CD4-positive, alpha-beta T cell treated with Interleukin-10 for 1 hour (primary cell): ENCODE measurements around the gene QSOX2.

Experiments
- DNase-seq: peaks from one replicate; pipeline ENCODE4 v3.0.0-alpha.2; 2020

The QSOX2 gene

GRCh38 chr9:136264441-136265405 lies 19.1 kb upstream of the QSOX2 start:
- no peak for DNase-seq

- no peak for DNase-seq
These were observed 18.4 kb upstream of the QSOX2 start for GRCh38 chr9:136264031-136264430.

- no peak for DNase-seq
These were observed 17.1 kb upstream of the QSOX2 start for GRCh38 chr9:136262671-136263178.

DNA sequence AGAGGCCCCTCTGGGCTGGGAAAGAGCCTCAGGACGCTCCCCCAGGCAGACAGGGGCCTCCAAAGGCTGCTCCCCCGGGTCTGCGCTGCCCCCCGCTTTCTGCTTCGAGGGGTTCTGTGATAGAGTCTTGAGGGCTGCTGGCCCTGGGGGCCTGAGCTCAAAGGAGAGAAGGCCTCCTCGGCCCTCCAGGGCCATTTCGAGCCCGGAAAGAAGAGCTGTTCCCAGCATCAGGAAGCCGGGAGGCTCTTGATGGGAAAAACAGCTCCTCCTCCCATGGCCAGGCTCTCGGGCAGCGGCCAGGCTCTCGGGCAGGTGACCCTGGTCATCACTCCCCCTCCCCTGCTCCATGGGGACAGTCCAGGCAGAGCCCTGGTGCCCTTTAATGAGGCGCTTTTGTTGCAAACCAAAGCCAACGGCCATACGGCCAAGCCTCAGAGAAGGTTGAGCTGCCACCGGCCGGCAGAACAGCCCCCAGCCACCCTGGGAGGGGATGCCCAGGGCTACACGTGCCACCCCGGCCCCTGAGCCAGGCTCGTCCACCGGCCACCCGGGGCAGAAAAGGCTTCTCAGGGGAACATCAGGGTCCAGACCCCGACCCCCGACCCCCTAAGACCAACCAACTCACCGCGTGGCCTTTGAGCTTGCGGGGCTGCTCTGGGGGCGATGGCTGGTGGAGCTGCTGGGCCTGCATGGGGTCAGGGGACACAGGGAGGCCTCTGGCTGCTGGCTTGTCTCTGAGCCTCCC lies 16.2 kb upstream of the QSOX2 start:
- no peak for DNase-seq

GRCh38 chr9:136260936-136261472 lies 15.4 kb upstream of the QSOX2 start:
- DNase-seq: no peak

DNA sequence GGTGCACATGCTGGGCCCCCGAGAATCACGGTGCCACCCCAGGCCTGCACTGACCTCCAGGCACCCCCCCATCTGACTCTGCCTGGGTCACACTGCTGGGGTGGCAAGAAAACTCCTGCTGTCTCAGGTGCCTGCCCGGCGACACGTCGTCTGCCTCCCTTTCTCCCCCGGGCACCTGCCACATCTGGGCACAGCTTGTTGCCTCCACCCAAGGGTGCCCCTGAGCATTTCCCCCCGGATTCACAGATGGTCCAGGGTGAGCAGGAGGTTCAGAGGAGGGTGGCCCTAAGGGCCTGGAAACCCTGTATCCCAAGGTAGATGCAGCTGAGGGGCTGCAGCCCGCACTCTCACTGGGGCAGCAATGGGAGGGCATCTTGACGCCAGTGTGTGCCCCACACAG lies 14.9 kb upstream of the QSOX2 start:
- DNase-seq: no peak

- no peak for DNase-seq
These were observed 14.2 kb upstream of the QSOX2 start for GRCh38 chr9:136259836-136260235.

DNA sequence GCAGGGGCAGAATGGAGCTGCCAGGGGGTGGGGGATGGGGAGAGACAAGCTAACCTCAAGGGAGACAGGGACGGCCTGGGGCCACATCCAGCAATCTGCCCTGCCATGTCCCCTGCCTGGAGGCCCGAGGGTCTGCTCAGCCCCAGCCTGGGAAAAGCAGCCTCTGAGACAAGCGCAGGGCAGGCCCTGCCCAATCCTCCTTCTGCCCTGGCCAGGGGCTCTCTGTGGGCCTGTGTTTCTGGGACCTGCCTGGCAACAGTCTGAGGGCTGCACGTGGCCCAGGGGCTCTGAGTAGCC lies 13.9 kb upstream of the QSOX2 start:
- DNase-seq: no peak

GRCh38 chr9:136258786-136259516 lies 13.3 kb upstream of the QSOX2 start:
- no peak for DNase-seq

- no peak for DNase-seq
These were observed 12.7 kb upstream of the QSOX2 start for GRCh38 chr9:136258299-136258625.

- DNase-seq: no peak
These were observed 12.0 kb upstream of the QSOX2 start for GRCh38 chr9:136257381-136258298.

DNA sequence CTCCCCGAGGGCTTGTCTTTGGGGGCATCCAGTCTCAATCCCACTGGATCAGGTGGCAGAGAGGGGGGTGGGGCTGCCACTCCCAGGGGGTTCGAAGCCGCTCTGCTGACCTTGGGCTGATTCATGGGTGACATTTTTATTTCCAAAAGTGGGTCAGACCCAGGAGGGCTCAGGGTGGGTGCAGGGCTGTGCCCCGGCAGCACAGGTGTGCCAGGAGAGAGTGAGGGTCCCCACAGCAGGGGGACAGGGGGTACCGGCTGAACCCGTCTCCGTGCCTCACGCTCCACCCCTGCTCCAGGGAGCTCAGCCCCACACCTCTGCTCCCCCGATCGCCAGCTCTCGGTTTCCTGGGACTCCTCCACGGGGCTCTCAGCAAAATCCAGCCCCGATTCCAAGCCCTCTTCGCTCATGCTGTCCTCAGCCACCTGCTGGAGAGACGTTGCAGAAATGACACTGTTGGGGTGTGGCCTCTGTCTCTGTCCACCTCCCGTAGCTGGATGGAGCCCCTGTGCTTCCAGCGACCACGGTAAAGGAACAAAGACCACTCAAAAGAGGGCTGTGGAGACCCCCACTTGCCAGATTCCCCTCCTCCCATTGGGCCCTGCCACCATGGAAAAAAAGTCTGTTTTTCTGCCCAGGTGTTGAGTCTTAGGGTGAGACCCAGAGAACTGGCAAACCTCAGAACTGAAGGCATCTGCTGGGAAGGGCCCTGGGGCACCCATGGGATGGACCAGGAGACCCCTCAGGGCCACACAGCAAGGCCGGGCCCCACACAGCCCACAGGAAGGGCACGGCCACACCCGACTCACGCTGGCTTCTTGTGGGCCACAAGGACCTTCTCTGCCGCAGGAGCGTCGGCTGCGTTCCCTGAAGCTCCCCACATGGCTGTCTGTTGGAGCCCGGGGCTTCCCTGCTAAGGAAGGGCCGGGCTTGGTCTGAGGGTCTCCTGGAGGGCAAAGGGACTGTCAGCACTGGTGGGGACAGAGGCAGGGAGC lies 10.6 kb upstream of the QSOX2 start:
- no peak for DNase-seq

- DNase-seq: no peak
These were observed 9.5 kb upstream of the QSOX2 start for GRCh38 chr9:136255166-136255538.

DNA sequence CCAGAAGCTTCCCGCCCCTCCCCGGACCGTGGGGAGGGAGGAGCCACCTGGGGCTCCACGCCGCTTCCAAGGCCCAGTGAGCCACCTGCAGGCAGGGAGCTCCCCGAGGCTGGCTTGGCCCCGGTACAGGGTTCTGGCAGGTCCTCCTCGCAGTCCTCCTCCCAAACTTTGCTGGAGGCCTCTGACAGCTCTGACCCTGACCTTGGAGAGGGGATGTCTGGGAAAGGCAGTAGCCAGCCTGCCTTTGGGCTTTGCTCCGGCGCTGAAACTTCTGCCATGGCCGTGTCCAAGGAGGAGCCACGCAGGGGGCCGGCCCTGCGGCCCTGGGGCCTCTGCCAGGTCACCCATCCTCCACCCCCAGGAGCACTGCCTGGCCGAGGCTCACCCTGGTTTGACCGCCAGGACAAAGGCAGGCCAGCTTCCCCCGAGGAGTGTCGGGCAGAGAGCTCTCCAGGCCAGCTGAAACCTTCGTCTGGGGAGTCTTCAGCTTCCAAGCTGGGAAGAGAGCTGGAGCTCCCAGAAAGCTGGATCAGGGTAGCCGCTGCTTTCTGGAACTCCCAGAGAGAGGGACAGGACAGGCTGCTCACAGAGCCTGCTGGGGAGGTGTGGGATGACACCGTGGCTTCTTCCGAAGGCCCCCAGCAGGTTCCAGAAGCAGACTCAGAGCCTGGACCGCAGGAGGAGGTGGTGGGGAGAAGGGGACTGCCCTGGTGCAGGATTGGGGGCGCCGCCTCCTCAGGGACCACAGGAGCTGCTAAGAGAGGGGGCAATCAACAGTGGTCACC lies 9.0 kb upstream of the QSOX2 start:
- no peak for DNase-seq

DNA sequence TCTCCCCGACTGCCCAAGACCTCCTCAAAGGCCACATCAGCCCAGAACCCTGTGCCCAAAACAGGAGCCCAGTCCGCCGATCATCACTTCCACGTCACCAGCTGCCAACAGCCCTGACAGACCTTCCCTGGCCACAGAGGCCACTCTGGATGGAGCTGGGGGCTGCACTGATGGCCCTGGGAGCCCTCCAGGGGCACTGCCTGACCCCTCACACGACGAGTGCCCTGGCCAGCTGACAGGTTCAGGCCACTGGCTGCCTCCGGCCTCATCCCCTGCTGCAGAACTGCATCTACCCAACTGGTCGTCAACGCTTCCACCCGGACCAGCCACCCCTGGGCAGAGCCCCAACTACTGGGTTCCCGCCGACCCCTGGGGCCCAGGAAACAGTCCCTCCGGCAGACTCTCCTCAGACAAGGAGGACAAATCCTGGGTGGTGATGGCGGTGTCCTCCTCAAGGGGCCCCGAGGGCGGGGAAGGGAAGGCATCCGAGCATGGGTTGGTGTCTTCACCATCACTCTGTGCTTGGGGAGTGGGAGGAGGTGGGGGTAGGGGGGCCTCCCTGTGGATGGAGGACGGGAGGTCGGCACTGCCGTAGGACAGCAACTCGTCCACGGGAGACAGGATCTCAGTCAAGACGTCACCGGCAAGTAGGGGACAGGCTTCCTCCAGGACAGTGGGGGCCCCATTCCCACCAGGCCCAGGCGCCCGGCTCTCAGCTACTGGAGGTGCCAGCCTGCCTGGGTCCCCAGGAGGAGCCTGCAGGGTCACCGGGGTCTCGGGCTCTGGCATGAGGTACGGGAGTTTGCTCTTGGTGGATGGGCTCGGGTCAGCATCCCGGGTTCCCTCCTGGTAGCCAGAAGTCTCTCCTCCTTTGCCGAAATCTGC lies 7.9 kb upstream of the QSOX2 start:
- DNase-seq: no peak

GRCh38 chr9:136252846-136253245 lies 7.2 kb upstream of the QSOX2 start:
- DNase-seq: no peak

DNA sequence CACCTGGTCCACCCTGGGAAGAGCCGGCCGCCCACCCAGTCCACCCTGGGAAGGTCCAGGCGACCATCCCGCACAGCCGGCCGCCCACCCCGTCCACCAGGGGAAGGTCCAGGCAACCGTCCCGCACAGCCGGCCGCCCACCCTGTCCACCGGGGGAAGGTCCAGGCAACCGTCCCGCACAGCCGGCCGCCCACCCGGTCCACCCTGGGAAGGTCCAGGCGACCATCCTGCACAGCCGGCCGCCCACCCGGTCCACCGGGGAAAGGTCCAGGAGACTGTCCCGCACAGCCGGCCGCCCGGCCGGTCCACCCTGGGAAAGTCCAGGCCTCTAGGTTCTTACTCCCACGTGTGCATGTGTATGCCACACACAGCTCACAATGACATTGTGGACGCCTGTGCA lies 6.7 kb upstream of the QSOX2 start:
- no peak for DNase-seq

- no peak for DNase-seq
These were observed 5.9 kb upstream of the QSOX2 start for GRCh38 chr9:136251264-136252115.
